Measurements from ENCODE around the gene IPO8. TPM values are rescaled to one million over a fixed set of nuclear protein-coding genes. Genes with fewer than 3 reads are reported as not detected.
"Not testable (repeated sequence)": the region's sequence is repeated elsewhere in the genome, so short reads cannot be mapped to it uniquely, and the experiment has no call there.

IPO8 gene
- total and polyA plus RNA-seq, 3 donors from 2014 or later: 27.4 to 46.4 (median 37.2) TPM

DNA sequence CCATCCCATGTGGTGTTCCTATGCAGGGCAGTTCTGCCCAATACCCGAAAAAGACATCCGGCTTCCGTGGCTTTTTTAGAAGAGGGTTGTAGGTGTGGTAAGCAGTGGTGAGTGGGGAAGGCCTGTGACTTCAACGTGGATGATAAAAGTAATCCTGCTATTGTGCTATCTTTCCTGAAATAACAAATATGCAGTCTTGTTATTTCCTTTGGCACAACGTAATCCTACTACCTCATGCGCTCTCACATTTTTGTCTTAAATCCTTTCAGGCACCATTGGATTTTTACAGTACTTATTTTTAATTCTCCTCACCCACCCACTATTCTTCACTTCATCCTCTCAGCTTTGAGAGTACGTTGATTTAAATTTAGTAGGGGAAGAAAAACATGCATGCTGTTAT, 96.8 kb downstream of the IPO8 start:
- intact Hi-C loops (cut with DNase I; ENCODE audit: low total_unique reads): no loop called here
- TF ChIP-seq, protein P1, sequence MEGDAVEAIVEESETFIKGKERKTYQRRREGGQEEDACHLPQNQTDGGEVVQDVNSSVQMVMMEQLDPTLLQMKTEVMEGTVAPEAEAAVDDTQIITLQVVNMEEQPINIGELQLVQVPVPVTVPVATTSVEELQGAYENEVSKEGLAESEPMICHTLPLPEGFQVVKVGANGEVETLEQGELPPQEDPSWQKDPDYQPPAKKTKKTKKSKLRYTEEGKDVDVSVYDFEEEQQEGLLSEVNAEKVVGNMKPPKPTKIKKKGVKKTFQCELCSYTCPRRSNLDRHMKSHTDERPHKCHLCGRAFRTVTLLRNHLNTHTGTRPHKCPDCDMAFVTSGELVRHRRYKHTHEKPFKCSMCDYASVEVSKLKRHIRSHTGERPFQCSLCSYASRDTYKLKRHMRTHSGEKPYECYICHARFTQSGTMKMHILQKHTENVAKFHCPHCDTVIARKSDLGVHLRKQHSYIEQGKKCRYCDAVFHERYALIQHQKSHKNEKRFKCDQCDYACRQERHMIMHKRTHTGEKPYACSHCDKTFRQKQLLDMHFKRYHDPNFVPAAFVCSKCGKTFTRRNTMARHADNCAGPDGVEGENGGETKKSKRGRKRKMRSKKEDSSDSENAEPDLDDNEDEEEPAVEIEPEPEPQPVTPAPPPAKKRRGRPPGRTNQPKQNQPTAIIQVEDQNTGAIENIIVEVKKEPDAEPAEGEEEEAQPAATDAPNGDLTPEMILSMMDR (IDR thresholded peaks at IDR 0.05): no peak
- TF ChIP-seq POLR2A (IDR thresholded peaks at IDR 0.05): no peak
- Histone ChIP-seq H3K9me3 (no peaks in the 10 kb centered on the region), H3K4me3 (no peak overlapping the region), H3K27me3 (no peaks in the 10 kb centered on the region), H3K36me3 (ENCODE audit: low read depth, missing control alignments) (no peaks in the 10 kb centered on the region), H3K27ac (no peak overlapping the region), H3K4me1 (no peaks in the 10 kb centered on the region)
- DNase-seq: no peak
- 66 to 80% methylated on average over 7 of the region's 7 CpGs for WGBS, 2 donors

DNA sequence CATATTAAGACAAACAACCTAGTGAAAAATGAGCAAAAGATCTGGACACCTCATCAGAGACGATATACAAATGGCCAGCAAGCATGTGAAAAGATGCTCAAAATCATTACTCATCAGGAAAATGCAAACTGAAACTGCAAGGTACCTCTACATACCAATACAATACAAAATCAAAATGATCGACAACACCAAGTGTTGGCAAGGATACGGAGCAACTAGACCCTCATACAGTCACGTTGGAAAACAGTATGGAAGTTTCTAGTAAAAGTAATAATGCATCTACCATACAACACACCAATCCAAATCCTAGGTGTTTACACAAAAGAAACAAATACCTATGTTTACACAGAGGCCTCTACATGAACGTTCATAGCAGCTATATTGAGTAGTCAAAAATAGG, 99.9 kb downstream of the IPO8 start:
- intact Hi-C loops (cut with DNase I; ENCODE audit: low total_unique reads): no loop called here
- Histone ChIP-seq H3K36me3 (ENCODE audit: low read depth, missing control alignments) (no peaks in the 10 kb centered on the region), H3K27ac (no peak overlapping the region), H3K4me1 (no peaks in the 10 kb centered on the region), H3K27me3 (no peaks in the 10 kb centered on the region), H3K9me3 (no peaks in the 10 kb centered on the region), H3K4me3 (no peak overlapping the region)
- no peak for DNase-seq
- no peak for TF ChIP-seq POLR2A (IDR thresholded peaks at IDR 0.05)
- TF ChIP-seq, protein P1 (IDR thresholded peaks at IDR 0.05): no peak
- 91 to 92% methylated on average over 5 of the region's 5 CpGs for WGBS, 2 donors

DNA sequence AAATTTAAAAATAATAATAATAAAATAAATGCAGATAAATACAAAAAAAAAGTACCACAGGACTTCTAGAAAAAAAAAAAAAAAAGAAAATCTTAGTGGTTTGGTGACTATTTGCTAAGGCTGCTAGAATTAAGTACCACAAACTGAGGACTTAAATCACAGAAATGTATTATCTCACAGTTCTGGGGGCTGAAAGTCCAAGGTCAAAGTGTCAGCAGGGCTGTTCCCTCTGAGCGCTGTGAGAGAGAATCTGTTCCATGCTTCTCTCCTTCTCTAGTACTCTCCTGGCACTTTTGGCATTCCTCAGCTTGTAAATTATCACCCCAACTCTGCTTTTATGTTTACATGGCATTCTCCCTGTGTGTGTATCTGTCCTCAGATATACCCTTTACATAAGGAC, 101.2 kb downstream of the IPO8 start:
- TF ChIP-seq, protein P1 (IDR thresholded peaks at IDR 0.05): no peak
- no peak for TF ChIP-seq POLR2A (IDR thresholded peaks at IDR 0.05)
- 59 to 71% methylated on average over 1 of the region's 1 CpG for WGBS, 2 donors
- no peaks in the 10 kb centered on the region for H3K9me3 ChIP-seq
- no peaks in the 10 kb centered on the region for H3K27me3 ChIP-seq
- H3K27ac ChIP-seq: no peak overlapping the region
- no peak for DNase-seq
- intact Hi-C loops (cut with DNase I; ENCODE audit: low total_unique reads): no loop called here
- H3K4me1 ChIP-seq: no peaks in the 10 kb centered on the region
- H3K36me3 ChIP-seq (ENCODE audit: low read depth, missing control alignments): no peaks in the 10 kb centered on the region
- no peak overlapping the region for H3K4me3 ChIP-seq

DNA sequence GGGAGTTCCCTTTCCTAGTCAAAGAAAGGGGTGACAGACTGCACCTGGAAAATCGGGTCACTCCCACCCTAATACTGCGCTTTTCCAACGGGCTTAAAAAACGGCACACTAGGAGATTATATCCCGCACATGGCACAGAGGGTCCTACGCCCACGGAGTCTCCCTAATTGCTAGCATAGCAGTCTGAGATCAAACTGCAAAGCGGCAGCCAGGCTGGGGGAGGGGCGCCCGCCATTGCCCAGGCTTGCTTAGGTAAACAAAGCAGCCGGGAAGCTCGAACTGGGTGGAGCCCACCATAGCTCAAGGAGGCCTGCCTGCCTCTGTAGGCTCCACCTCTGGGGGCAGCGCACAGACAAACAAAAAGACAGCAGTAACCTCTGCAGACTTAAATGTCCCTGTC, 107.1 kb downstream of the IPO8 start:
- H3K4me1 ChIP-seq; DNase-seq; H3K36me3 ChIP-seq (ENCODE audit: low read depth, missing control alignments); H3K27me3 ChIP-seq; H3K27ac ChIP-seq; H3K4me3 ChIP-seq; intact Hi-C loops (cut with DNase I; ENCODE audit: low total_unique reads); H3K9me3 ChIP-seq: not testable (repeated sequence)
- WGBS, 2 donors: 86 to 88% methylated on average over 3 to 12 of the region's 13 CpGs

DNA sequence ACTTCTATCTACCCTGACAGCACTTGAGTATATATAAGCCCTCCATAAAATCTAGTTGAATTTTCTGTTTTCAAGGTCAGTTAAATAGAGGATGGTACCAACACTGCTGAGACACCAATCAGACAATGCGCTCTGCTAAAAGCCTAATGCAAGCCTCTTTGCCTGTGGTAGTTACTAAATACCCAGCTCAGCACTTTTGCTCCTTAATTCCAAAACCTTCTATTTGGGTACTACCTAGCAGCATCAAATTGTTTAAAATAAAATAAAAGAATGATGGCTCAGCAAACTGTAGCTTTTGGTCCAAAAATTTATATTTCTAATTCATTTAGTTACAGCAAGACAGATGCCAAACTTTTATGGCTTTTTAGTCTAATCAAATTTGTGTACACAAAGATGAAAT, 107.9 kb downstream of the IPO8 start:
- H3K4me1 ChIP-seq: no peaks in the 10 kb centered on the region
- no peak overlapping the region for H3K4me3 ChIP-seq
- no peaks in the 10 kb centered on the region for H3K36me3 ChIP-seq (ENCODE audit: low read depth, missing control alignments)
- no peaks in the 10 kb centered on the region for H3K27me3 ChIP-seq
- no peak overlapping the region for H3K27ac ChIP-seq
- DNase-seq: no peak
- WGBS, 2 donors: 96 to 100% methylated on average over 1 of the region's 1 CpG
- intact Hi-C loops (cut with DNase I; ENCODE audit: low total_unique reads): no loop called here
- no peaks in the 10 kb centered on the region for H3K9me3 ChIP-seq
- TF ChIP-seq, protein P1 (IDR thresholded peaks at IDR 0.05): no peak
- no peak for TF ChIP-seq POLR2A (IDR thresholded peaks at IDR 0.05)
